RWPE2 (cell line): ENCODE measurements around the gene MT1X.

ENCODE experiments used
- ATAC-seq: fragments of 200-7000 bp; cut with Tn5 transposase; 3 replicates; pipeline ENCODE4 v1.9.1; 2021; ENCODE audit warnings: low read depth
- DNase-seq: peaks from one replicate; pipeline ENCODE4 v3.0.0-alpha.2; 2020; ENCODE audit warnings: low spot score
- H3K27ac ChIP-seq: fragments of 450-650 bp; 2 replicates; pipeline ENCODE4 v1.5.1; 2017; ENCODE audit warnings: mild to moderate bottlenecking; ENCODE audit not compliant: poor library complexity, severe bottlenecking
- H3K27me3 ChIP-seq: fragments of 250-450 bp; sonication (Bioruptor Pico); 2 replicates; pipeline ENCODE4 v1.5.1; 2021; ENCODE audit warnings: mild to moderate bottlenecking, moderate library complexity; ENCODE audit not compliant: insufficient read depth, poor library complexity, severe bottlenecking
- H3K36me3 ChIP-seq: fragments of 250-450 bp; sonication (Bioruptor Pico); 2 replicates; pipeline ENCODE4 v1.5.1; 2020; ENCODE audit warnings: low read depth, mild to moderate bottlenecking, moderate library complexity
- H3K4me1 ChIP-seq: fragments of 250-450 bp; sonication (Bioruptor Pico); 2 replicates; pipeline ENCODE4 v1.5.1; 2021; ENCODE audit warnings: mild to moderate bottlenecking, moderate library complexity; ENCODE audit not compliant: insufficient read depth, poor library complexity, severe bottlenecking
- H3K4me3 ChIP-seq: fragments of 250-450 bp; sonication (Bioruptor Pico); 2 replicates; pipeline ENCODE4 v1.5.1; 2021; ENCODE audit warnings: mild to moderate bottlenecking, moderate library complexity; ENCODE audit not compliant: severe bottlenecking
- H3K9me3 ChIP-seq: fragments of 250-450 bp; sonication (Bioruptor Pico); 2 replicates; pipeline ENCODE4 v1.5.1; 2021; ENCODE audit warnings: mild to moderate bottlenecking, moderate library complexity; ENCODE audit not compliant: severe bottlenecking
- TF ChIP-seq, protein P1 (sequence below): fragments of 450-650 bp; IDR thresholded peaks from one replicate; pipeline ENCODE4 v1.5.1; 2017; ENCODE audit warnings: mild to moderate bottlenecking, moderate library complexity; ENCODE audit not compliant: poor library complexity, severe bottlenecking

Gene MT1X

DNA sequence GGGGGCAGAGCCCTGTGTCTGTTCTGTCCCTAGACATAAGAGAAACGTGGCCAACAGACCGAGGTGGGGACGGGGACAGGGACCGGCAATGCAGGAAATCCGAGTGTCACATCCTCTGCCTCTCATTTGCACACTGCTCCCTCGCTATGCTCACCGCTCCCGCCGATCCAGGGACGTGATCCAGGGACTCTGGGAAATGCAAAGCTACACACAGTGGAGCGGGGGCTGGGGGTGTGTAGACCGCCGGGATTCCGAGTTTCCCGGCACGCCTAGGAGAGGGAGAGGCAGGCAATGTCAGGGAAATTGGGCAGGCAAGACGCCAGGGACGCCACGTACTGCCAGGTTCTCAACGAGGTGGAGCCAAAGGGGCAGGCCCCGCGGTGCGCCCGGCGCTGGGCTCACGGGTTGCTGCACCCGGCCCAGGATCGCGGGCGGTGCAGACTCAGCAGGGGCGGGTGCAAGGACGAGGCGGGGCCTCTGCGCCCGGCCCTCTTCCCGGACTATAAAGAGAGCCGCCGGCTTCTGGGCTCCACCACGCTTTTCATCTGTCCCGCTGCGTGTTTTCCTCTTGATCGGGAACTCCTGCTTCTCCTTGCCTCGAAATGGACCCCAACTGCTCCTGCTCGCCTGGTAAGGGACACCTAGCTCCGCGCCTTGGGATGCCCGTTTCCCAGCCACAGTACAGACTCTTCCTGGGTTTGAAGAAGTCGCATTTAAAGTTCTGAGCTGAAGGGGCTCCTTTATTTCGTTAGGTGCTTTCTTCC, at the start of gene MT1X:
TSS of gene MT1X (plus strand) at position 532 of the 764 bp plus-strand sequence. CDS start at position 603, 71 bp downstream.
- Histone ChIP-seq H3K27me3 (no peaks in the 10 kb centered on the region), H3K9me3 (no peaks in the 10 kb centered on the region), H3K4me3 (peak within 1 kb of the TSS; percentile 45), H3K36me3 (peaks cover 36% of the 10 kb centered on the region), H3K27ac (peak within 1 kb of the TSS; percentile 75), H3K4me1 (peaks cover 12% of the 10 kb centered on the region)
- peak; percentile 92 for DNase-seq
- ATAC-seq: peak; percentile 90
- TF ChIP-seq, protein P1, sequence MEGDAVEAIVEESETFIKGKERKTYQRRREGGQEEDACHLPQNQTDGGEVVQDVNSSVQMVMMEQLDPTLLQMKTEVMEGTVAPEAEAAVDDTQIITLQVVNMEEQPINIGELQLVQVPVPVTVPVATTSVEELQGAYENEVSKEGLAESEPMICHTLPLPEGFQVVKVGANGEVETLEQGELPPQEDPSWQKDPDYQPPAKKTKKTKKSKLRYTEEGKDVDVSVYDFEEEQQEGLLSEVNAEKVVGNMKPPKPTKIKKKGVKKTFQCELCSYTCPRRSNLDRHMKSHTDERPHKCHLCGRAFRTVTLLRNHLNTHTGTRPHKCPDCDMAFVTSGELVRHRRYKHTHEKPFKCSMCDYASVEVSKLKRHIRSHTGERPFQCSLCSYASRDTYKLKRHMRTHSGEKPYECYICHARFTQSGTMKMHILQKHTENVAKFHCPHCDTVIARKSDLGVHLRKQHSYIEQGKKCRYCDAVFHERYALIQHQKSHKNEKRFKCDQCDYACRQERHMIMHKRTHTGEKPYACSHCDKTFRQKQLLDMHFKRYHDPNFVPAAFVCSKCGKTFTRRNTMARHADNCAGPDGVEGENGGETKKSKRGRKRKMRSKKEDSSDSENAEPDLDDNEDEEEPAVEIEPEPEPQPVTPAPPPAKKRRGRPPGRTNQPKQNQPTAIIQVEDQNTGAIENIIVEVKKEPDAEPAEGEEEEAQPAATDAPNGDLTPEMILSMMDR: no peak

DNA sequence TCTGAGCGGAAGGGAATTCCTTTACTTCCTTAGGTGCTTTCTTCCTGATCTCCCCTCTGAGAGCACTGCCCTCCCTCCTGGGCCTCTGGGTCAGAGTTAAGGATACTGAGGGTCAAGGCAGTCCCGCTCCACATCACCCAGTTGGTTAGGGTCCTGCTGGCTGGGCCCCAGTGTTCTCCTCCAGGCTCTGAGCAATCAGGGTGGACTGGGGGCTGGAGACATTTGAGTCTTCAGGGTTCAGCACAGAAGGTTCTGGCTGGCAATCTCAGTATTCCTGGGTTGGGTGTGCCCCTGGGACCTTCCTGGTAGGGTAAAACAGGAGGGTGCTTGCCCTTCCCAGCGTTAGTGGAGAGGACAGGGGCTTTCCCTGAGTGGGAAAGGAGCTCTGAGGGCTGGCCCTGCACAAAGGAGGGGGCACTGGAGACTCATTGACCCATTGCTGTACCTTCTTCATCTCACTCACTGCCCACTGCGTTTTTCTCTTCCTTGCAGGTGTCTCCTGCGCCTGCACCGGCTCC, 49.4 kb upstream of the MT1X start:
- Histone ChIP-seq H3K9me3 (no peaks in the 10 kb centered on the region), H3K36me3 (no peaks in the 10 kb centered on the region), H3K4me1 (no peaks in the 10 kb centered on the region), H3K27ac (no peak overlapping the region), H3K4me3 (no peak overlapping the region), H3K27me3 (no peaks in the 10 kb centered on the region)
- ATAC-seq (no peak), DNase-seq (no peak)
- TF ChIP-seq, protein P1: no peak

DNA sequence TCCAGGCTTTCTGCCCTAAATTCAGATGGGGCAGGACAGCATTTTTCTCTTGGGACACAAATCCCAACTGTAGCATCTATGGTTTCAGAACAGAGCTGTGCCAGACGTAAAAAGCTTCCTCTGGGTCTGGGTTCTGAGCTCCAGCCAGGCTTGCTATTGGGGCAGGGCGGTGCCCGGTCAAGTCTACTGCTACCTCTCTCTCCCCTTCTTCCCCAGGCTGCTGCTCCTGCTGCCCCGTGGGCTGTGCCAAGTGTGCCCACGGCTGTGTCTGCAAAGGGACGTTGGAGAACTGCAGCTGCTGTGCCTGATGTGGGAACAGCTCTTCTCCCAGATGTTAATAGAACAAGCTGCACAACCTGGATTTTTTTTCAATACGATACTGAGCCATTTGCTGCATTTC, 48.7 kb upstream of the MT1X start:
- Histone ChIP-seq H3K27me3 (no peaks in the 10 kb centered on the region), H3K9me3 (no peaks in the 10 kb centered on the region), H3K4me3 (no peak overlapping the region), H3K4me1 (no peaks in the 10 kb centered on the region), H3K36me3 (no peaks in the 10 kb centered on the region), H3K27ac (no peak overlapping the region)
- TF ChIP-seq, protein P1: no peak
- ATAC-seq (no peak), DNase-seq (no peak)

DNA sequence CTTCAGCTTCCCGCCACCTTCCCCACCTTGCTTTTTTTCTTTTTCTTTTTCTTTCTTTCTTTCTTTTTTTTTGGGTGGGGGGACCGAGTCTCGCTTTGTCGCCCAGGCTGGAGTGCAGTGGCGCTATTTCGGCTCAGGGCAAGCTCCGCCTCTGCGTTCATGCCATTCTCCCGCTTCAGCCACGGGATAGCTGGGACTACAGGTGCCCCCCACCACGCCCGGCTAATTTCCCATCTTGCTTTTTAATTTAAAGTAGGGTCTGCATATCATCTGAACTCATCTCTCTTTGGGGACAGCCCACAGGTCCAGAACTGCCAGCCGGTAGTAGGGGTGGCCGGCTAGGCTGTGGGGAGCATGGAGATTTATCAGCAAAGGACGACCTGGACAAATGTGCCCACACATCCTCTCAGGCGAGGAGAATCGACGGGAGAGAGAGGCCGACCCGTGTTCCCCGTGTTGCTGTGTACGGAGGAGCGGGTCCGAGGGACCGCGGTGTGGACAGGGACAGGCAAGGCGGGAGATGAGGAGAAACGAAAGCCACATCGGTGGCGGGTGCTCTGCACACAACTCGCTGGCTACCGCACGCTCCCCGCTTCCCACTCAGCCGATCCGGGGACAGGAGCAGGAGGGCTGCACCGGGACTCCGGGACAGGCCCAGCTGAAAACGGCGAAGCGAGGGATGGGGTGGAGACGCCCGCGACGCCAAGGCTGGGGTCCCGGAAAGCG, 47.4 kb upstream of the MT1X start:
- TF ChIP-seq, protein P1: no peak
- H3K4me3 ChIP-seq: no peak overlapping the region

More for the DNA sequence above, 47.4 kb upstream of the MT1X start:
- Histone ChIP-seq H3K27ac (no peak overlapping the region), H3K36me3 (no peaks in the 10 kb centered on the region), H3K9me3 (no peaks in the 10 kb centered on the region), H3K4me1 (no peaks in the 10 kb centered on the region), H3K27me3 (no peaks in the 10 kb centered on the region)
- DNase-seq: no peak
- no peak for ATAC-seq
